Glomerular endothelial cell (primary cell): ENCODE results near the gene FBXL7. TPM values are rescaled to one million over a fixed set of nuclear protein-coding genes. Genes with fewer than 3 reads are reported as not detected.
"Not testable (repeated sequence)": the region's sequence is repeated elsewhere in the genome, so short reads cannot be mapped to it uniquely, and the experiment has no call there.

ENCODE experiments used
- DNase-seq: peaks from one replicate; pipeline ENCODE4 v3.0.0-alpha.2; 2011; ENCODE audit warnings: low read depth, low spot score; ENCODE audit errors: extremely low read depth
- total RNA-seq: library from RNA; depleted of rRNA; stranded (reverse); fragments of >200 nt; gene quantifications from 2 replicates; pipeline ENCODE4 v1.2.3, GENCODE V29; 2015

The FBXL7 gene
- total RNA-seq, 1 donor from 2014 or later: 41.9 TPM

DNA sequence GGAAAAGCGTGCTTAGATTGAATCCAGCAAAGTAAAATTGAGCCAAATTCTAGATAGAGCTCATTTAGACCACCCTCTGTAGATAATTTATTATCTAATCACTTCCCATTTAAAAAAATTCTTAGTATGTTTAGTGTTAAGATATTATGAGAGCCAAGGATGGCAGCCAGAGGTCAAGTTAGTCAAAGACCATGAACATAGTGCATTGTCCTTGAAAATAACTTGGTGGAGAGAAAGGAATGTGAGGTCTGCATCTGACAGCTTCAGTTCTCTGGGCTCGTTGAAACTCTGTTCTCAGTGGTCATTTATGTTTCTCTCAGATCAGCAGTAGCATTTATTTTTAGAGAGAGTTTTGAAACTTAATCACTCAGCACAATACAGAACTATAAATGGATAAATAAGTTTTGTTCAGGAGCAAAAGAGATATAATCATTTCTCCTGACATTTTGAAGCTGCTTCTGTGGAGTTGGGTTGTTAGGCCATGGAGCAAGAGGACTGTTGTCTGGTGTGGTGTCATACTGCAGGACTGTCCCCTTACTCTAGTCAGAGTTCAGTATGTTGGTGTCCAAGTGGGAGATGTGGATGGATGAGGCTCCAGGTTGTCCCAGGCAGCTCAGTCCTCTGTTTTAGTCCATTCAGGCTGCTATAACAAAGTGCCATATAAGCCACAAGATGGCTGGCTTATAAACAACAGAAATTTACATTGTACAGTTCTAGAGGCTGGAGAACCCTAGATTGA, 337.7 kb downstream of the FBXL7 start:
- DNase-seq: no peak

DNA sequence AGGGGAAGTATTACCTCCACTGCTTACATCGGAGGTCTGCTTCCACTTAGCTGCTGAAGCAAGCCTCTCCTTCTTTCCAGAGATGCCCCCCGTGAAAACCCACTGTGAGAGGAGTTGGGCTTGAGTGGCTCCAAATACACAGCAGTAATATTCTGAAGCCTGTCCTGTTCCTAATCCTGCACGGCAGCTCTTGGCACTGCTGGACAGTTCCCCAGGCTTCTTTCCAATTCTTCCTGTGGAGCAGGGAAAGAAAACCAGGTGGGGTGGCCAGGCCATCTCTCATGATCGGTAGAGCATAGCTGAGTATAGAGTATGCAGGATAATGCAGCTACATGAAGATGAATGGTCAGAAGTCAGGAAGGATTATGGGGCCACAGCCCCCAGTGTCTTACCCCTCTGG, 344.3 kb downstream of the FBXL7 start:
- no peak for DNase-seq

DNA sequence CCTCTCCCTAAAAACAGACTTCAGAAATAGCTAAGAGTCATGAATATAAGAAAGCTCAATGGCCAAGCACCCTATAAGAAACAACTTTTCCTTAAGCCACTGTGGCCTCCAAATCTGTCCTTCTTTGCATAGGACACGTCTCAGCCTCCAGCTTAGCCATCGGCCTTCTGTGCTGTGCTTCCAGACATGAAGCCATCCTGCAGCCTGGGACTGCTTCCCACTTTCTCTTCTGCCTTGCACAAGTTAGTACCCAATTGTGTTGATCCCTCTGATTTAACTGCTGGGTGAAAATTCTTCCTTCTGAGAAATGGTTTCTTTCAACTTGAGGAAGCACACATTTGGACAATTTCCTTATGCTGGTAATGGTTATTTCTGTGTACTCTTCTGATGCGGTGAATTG, 344.9 kb downstream of the FBXL7 start:
- DNase-seq: no peak

DNA sequence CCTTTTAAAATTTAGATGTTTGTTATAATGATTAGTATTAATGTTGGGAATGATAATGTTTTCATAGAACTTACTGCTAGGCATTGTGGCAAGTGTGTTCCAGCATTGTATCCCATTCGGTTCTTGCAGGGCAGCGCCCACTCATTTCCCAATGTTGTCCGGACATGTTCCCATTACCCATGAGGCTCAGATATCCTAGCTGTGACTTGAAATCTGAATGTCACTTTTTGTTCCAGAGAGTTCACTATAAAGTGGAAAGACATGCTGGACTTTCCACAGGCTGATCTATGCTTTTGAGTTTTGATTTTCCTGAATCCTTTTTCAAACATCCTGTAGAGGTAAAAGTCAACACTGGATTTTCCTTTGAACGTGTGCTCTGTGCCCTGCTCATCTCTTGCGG, 350.6 kb downstream of the FBXL7 start:
- DNase-seq: no peak

DNA sequence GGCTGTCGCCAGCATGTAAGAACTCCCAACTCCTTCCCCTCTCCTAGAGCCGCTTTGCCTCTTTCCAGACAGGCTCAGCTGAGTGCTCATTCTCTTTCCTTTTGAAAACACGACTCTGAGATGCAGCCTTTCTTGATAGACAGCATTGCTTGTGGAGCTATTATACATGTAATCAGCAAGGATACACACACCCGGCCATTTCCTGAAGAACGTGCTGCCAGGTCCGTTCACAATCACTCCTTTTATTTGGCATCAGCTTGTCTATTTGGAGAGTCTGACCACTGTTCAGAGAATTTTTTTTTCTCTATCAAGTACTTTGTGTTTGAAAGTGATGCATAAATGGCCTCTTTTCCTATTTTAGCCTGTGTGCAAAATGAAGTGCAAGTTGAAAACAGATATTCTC, 351.0 kb downstream of the FBXL7 start:
- peak; percentile 48 for DNase-seq

DNA sequence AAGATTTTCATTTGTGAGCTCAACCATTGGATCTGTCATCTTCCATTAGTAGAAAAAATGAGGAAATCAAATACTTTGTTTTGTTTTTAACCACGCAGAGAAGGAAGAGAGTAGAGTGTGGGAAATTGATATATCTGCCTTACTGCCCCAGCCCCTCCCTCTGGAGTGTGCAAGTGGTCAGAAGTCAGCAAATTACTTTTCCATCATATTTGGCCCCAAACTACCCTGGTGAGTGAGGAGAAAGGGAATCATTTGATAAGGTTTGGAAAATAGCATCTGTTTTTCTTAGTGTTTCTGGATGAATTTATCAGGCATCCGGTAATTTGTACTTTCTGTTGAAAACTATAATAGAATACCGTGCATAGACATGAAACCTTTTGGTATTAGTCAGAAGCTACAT, 352.2 kb downstream of the FBXL7 start:
- DNase-seq: no peak

DNA sequence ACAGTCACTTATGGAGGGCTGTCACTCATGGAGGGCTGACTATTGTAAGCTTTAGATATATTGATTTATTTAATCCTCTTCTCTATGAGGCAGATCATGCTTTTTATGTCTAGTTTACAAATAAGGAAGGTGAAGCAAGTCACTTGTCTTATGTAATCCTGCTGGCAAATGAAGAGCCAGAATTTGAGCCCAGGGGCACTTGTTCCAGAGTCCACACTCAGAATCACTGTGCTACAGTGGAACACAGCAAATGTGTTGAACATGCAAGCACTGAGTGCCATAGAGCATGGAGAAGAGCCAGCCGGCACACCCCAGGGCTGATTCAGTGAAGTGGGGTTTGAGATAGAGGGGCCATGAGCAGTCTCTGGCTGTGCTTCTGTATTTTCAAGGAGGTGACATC, 353.0 kb downstream of the FBXL7 start:
- no peak for DNase-seq

DNA sequence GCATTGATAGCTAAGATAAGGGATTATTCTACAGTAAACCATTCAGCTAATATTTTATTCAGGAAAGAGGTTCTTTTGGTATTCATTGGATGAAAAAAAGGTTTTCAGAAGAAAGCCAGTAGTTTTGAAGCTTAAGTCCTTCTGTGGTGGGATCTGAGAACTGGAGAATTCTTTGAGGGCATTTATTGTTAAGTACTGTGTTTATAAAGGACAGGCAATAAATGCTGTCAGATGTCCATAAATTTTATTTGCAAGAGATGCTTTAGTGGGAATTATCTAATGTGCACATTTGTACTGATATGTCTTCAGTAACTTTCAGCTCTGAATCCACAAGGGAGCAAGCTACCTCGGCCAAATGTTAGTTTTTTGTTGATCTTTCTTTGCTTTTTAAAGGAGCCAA, 358.3 kb downstream of the FBXL7 start:
- DNase-seq: no peak

DNA sequence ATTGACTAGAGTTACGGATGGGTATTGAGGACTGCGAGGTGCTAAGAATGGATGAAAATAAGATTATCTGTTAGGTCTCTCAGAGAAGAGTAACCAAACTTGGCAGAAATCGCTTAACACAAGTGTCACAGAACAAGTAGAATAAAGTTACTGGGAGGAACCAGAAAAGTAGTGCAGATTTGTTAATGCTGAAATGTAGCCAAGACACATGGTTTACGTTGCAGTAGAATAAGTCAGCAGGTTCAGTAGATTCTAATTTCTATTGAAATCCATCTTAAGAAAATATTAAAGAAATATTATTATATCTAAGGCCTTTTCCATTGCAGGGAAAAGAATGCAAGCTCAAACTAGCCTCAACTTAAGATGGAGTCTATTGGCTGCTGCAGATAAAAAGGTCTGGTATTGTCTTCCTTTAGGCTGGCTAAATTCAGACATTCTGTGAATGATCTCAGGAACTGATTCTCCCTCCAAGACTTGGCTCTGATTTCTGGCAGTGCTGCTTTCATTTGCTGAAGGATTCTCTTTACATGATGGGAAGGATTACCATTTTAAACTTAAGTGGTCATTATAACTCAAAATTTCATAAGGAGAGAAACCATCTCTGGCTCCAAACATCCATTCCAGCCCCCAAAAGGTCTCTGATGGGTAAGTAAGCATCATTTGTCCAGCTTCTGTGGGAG, 364.7 kb downstream of the FBXL7 start:
- DNase-seq: no peak

DNA sequence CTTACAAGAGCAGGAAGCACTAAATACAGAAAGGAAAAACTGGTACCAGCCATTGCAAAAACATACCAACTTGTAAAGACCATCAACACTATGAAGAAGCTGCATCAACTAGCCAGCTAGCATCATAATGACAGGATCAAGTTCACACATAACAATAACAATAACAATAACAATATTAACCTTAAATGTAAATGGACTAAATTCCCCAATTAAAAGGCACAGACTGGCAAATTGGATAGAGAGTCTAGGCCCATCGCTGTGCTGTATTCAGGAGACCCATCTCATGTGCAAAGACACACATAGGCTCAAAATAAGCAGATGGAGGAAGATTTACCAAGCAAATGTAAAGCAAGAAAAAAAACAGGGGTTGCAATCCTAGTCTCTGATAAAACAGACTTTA, 372.3 kb downstream of the FBXL7 start:
- not testable (repeated sequence) for DNase-seq

DNA sequence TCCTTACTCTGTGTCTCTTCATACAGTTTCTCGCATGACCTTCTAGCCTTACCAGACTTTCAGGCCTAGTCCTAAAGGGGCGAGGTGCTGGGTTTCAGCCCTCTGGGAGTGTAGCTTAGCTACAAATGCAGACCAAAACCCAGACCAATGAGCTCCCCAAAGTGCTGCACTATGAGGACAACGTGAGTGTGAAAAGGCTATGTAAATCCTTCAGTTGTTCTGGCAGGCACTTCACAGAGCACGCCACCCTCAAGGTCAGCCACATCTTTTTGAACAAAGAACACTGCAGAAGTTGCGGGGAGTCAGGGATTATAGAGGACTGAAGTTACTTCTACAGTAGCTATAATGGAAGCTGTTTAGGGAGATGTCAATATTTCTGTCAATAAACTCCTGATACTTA, 377.9 kb downstream of the FBXL7 start:
- no peak for DNase-seq

DNA sequence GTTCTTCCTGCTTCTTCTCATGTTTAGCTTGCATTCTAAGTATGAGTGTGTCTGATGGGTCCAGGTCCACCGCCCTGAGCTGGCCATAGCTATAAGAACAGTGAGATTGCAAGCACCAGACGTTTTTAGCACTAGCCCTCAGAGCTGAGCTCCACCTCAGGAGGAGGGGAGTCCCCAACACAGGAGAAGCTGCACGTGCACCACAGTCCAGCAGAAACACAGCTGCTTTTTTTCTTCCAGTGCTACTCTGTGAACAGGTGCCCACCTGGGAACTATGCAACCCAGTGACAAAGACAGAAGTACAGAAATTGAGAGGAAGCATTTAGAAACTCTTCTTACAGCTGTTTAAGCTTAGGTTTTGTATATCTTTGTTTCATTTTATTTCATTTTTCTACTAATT, 380.2 kb downstream of the FBXL7 start:
- no peak for DNase-seq

DNA sequence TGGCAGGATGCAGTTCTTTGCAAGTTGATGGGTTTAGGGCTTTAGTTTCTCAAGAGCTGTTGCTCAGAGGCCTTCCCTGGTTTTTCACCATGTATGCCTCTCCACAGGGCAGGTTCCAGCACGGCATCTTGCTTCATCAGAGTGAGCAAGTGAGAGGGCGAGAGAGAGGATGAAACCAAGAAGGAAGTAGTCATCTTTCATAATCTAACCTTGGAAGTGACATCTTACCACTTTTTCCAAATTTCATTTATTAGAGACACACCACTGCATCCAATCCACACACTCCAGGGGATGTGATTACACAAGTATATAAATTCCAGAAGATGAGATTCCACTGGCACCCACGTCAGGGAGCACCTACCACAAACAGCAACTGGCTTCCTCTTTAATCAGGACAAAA, 385.2 kb downstream of the FBXL7 start:
- no peak for DNase-seq

DNA sequence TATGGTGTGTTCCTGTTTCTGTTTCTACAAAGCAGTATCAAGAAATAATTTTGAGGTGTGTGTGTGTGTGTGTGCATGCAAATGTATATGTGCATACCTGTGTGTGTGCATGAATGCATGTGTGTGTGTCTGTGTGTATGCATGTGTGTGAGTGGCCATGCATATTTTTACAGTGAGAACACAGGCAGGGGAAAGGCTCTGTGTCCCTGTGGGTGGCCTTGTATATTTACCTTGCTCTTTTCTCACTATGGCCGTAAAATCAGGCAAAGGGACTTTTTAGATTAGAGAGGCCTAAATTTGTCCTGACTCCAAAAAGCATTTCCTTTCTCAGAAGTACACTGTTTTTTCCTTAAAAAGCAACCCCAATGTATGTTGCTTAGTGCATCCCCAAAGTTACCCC, 386.2 kb downstream of the FBXL7 start:
- no peak for DNase-seq

DNA sequence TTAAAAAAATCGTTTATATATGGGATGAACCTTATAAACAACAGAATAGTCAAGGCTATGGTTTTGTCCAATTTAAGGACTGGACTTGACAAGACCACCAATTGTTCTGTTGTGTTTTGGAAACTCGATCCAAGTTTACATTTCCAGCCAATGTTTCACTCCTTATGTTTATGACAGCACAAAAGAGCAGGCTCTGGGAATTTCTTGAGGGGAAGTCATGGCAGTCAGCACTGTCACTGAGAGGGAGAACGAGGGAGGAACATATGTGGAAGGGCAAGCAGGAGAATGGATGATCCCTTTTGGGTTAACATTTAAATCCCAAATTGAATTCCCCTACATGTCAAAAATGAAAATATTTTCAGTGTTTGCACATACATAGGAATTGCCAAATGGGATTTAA, 387.1 kb downstream of the FBXL7 start:
- no peak for DNase-seq

DNA sequence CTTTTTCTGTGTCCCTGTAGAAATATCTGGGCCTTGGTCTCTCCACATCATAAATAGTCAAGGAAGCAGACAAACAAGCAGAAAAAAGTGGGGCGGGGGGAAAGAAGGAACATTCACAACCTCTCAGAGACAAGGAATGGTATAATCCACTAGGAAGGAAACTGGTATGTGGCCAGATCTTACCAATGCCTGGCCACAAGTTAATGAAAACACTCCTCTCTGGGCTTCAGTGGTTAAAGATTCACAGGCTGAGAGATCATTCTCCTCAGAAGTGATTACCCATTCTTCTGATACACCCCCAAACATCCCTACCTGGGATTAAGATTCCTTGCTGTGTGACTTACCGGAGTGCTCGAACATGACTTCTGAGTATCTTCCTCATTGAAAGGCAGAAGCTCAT, 389.0 kb downstream of the FBXL7 start:
- DNase-seq: no peak

DNA sequence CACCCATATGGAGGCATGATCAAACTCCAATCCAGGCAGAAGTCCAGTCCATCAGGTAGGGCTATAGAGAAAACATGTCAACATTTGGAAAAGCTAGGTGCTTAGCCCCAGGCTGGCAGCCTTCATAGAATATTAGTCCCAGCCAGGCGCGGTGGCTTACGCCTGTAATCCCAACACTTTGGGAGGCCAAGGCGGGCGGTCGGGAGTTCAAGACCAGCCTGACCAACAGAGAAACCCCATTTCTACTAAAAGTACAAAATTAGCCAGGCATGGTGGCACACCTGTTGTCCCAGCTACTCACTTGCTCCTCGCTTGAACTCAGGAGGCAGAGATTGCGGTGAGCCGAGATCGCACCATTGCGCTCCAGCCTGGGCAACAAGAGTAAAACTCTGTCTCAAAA, 393.9 kb downstream of the FBXL7 start:
- DNase-seq: no peak

DNA sequence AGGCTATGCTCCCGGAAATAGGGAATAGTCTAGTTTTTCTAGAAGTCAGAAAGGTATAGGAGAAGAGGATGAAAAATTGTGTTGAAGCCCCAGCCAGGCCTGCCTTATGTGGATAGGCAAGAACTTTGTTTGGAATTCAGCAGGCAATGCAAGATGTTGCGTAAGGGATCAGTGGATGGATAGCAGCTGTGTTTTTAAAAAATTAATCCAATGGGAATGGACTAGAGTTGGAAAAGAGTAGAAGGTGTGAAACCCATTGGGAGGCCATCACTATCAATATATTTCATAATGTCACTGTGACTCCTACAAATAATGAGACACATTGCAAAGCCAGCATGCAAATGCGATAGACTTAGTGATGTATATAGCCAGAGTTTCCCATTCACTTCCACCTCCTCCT, 397.7 kb downstream of the FBXL7 start:
- no peak for DNase-seq

DNA sequence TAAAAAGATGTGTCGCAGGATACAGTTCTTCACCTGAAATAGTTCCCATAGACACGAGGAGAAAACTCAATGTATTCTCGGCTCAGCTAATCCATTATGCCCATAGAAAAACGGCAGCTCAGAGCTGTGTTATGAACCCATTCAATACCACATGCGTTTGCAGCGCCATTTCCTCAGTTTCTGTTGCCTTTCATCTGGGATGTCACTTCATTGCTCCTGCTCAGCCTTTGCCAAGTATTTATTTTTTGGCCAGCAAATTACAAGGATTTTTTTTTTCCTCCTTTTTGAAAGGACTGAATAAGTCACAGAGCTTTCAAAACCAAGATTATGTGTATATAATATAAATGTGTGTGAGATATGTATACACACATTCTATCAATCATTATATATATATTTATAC, 398.7 kb downstream of the FBXL7 start:
- no peak for DNase-seq

DNA sequence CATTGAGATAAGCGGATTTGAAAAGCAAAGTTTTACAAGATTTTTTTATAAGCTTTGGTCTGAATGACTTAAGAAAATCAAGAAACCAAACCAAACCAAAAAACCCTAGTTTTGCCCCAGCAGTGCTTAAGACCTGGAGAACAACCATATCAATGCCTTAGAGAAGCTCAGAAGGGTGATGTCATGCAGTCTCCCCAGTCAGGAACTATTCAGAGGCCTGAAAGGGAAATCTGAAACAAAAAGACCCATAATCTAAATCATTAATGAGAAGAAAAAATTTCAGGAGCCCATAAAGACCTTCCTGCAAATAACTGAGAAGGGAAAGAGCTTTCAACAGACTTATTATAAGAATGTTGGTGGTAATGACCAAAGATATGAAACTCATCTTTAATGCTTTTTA, 399.5 kb downstream of the FBXL7 start:
- DNase-seq: no peak

DNA sequence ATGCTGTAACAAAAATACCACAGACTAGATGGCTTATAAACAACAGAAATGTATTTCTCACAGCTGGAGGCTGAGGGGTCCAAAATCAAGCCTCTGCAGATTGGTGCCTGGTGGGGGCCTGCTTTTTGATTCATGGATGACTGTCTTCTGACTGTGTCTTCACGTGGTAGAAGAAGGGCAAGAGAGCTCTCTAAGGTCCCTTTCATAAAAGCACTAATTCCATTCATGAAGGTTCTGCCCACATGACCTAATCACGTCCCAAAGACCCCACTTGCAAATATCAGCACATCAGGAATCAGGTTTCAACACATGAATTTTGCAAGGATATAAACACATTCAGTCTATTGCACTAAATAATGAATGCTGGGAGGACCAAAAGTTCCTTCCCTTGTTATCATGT, 401.2 kb downstream of the FBXL7 start:
- DNase-seq: no peak

DNA sequence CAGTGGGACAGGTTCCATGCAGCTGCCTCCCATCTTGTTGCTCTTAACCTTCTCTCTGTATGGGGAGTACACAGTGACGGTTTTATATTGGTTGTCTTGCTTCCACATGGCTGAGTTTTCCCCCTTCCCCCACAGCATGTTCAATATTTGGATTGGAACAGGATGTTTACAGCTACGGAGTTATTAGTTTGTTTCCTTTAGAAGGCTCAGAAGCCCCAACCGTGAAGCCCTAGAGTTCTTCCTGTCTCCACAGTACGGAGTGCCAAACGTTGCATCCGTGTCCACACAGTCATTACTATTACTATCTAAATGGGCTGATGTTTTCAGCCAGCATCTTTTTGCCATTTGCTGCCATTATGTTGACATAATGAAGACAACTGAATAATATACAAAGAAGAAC, 402.1 kb downstream of the FBXL7 start:
- DNase-seq: no peak
